HepG2 (cell line): ENCODE data around the gene P2RY8.

Source experiments
- KLF9 ChIP-seq: IDR thresholded peaks from 2 replicates; pipeline ENCODE4 v1.6.1; 2016; ENCODE audit warnings: low read depth
- ZNF629 ChIP-seq: sonication (generic); formaldehyde crosslinking; conservative IDR thresholded peaks from 2 replicates; pipeline ENCODE4 v1.5.0; 2020; ENCODE audit warnings: missing genetic modification reagents
- TF ChIP-seq, protein P1 (sequence below): sonication (generic); formaldehyde crosslinking; IDR thresholded peaks from 2 replicates; pipeline ENCODE4 v1.5.0; 2020; ENCODE audit warnings: mild to moderate bottlenecking, missing genetic modification reagents, moderate library complexity

DNA sequence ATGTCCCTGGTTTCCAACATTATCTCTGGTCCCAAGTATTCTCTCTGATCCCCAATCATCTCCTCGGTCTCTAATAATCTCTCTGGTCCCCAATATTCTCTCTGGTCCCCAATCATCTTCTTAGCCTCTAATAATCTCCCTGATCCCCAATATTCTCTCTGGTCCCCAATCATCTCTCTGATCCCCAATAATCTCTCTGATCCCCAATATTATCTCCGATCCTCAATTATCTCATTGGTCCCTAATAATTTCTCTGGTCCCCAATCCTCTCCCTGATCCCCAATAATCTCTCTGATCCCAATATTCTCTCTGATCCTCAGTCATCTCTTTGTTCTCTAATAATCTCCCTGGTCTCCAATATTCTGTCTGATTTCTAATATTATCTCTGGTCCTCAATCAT lies 16.6 kb downstream of the P2RY8 start:
- TF ChIP-seq ZNF629 (CRISPR knock-in tag), result no peak
- TF ChIP-seq KLF9 (CRISPR knock-in tag), result no peak
- TF ChIP-seq, protein P1, sequence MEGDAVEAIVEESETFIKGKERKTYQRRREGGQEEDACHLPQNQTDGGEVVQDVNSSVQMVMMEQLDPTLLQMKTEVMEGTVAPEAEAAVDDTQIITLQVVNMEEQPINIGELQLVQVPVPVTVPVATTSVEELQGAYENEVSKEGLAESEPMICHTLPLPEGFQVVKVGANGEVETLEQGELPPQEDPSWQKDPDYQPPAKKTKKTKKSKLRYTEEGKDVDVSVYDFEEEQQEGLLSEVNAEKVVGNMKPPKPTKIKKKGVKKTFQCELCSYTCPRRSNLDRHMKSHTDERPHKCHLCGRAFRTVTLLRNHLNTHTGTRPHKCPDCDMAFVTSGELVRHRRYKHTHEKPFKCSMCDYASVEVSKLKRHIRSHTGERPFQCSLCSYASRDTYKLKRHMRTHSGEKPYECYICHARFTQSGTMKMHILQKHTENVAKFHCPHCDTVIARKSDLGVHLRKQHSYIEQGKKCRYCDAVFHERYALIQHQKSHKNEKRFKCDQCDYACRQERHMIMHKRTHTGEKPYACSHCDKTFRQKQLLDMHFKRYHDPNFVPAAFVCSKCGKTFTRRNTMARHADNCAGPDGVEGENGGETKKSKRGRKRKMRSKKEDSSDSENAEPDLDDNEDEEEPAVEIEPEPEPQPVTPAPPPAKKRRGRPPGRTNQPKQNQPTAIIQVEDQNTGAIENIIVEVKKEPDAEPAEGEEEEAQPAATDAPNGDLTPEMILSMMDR (CRISPR knock-in tag), result no peak
